ENCODE data around the gene PEX3. TPM values are rescaled to one million over a fixed set of nuclear protein-coding genes. Genes with fewer than 3 reads are reported as not detected.

The PEX3 gene
- total and polyA plus RNA-seq, 8 donors, result 2.8 to 9.6 (median 6.6) TPM

GRCh38 chr6:143510991-143511891 is 60.6 kb downstream of the PEX3 start, which contains the start of gene FUCA2:
TSS of gene FUCA2 (minus strand) at chr6:143511720. CDS start at chr6:143511634, 86 bp downstream.
- Histone ChIP-seq H3K4me3 (peak within 1 kb of the TSS; percentile 46 to 73 (median 66)), H3K27ac (peak within 1 kb of the TSS; percentile 74 to 88 (median 84)), H3K27me3 (no peaks in the 10 kb centered on the region), H3K9me3 (no peaks in the 10 kb centered on the region), H3K36me3 (peaks cover 0 to 8% (median 0%) of the 10 kb centered on the region in 3 donors), H3K4me1 (peaks cover 0 to 19% (median 11%) of the 10 kb centered on the region in 3 donors)
- intact Hi-C loops (cut with DNase I), result no loop called here
- ATAC-seq, result peak; percentile 95 to 97 (median 95)
- FAIRE-seq, result no peak
- DNase-seq, result peak; percentile 87 to 95 (median 92)
- TF ChIP-seq, protein P1, sequence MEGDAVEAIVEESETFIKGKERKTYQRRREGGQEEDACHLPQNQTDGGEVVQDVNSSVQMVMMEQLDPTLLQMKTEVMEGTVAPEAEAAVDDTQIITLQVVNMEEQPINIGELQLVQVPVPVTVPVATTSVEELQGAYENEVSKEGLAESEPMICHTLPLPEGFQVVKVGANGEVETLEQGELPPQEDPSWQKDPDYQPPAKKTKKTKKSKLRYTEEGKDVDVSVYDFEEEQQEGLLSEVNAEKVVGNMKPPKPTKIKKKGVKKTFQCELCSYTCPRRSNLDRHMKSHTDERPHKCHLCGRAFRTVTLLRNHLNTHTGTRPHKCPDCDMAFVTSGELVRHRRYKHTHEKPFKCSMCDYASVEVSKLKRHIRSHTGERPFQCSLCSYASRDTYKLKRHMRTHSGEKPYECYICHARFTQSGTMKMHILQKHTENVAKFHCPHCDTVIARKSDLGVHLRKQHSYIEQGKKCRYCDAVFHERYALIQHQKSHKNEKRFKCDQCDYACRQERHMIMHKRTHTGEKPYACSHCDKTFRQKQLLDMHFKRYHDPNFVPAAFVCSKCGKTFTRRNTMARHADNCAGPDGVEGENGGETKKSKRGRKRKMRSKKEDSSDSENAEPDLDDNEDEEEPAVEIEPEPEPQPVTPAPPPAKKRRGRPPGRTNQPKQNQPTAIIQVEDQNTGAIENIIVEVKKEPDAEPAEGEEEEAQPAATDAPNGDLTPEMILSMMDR (IDR thresholded peaks at IDR 0.05), result no peak
- WGBS, 2 donors, result 2 to 3% methylated on average over 55 to 63 of the region's 63 CpGs

- Histone ChIP-seq H3K4me3 (no peak overlapping the region), H3K27me3 (no peaks in the 10 kb centered on the region), H3K4me1 (peaks cover 0 to 19% (median 11%) of the 10 kb centered on the region in 3 donors), H3K36me3 (no peaks in the 10 kb centered on the region), H3K9me3 (no peaks in the 10 kb centered on the region), H3K27ac (no peak overlapping the region)
- intact Hi-C loops (cut with DNase I), result no loop called here
- DNase-seq, result no peak
- TF ChIP-seq, protein P1 (IDR thresholded peaks at IDR 0.05), result no peak
- FAIRE-seq, result no peak
- ATAC-seq, result no peak
- WGBS, 2 donors, result 83% methylated on average over 4 of the region's 4 CpGs
Measured at GRCh38 chr6:143513410-143513809, 62.8 kb downstream of the PEX3 start.

GRCh38 chr6:143515061-143515760 is 64.6 kb downstream of the PEX3 start:
- DNase-seq (peak in 5 of 6 donors; percentile 35 to 59 (median 58)), ATAC-seq (peak in 2 of 4 donors; percentile 13 to 28), FAIRE-seq (no peak)
- TF ChIP-seq, protein P1 (IDR thresholded peaks at IDR 0.05), result no peak
- Histone ChIP-seq H3K4me1 (peaks cover 0 to 15% (median 4%) of the 10 kb centered on the region in 3 donors), H3K27me3 (no peaks in the 10 kb centered on the region), H3K36me3 (no peaks in the 10 kb centered on the region), H3K4me3 (no peak overlapping the region), H3K9me3 (no peaks in the 10 kb centered on the region), H3K27ac (no peak overlapping the region)
- 44 to 52% methylated on average over 12 of the region's 12 CpGs for WGBS, 2 donors
- intact Hi-C loops (cut with DNase I), result no loop called here

DNA sequence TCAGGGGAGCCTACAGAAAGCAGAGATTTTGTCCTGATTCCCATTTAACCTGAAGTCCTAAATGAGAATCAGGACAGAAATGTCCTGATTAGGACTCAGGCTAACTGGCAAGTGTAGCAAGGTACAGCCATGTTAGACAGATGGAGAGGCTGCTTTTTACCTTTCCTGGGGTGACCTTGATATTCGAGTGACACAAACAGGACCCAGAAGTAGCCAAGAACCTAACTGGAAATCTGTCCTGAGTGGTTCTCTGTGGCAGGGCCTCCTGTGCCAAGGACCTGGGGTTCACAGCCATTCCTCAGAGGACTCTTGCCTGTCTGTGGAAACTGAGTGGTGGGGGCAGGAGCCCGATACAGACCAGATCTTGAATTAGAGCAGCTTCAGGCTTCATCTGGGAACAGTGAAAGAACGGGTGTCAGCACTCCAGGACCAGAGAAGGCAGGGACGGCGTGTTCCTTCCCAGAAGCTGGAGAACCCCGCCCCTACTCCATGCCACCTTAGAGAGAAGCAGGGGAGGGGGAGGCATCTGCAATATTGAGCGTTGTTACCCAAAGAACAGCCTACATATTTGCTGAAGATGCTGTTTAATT is 65.3 kb downstream of the PEX3 start:
- no peak for DNase-seq
- Histone ChIP-seq H3K4me1 (peaks cover 0 to 11% (median 0%) of the 10 kb centered on the region in 3 donors), H3K36me3 (no peaks in the 10 kb centered on the region), H3K9me3 (no peaks in the 10 kb centered on the region), H3K27ac (no peak overlapping the region), H3K4me3 (no peak overlapping the region), H3K27me3 (no peaks in the 10 kb centered on the region)
- 76 to 82% methylated on average over 7 of the region's 7 CpGs for WGBS, 2 donors
- no peak for ATAC-seq
- intact Hi-C loops (cut with DNase I), result no loop called here
- FAIRE-seq, result no peak
- TF ChIP-seq, protein P1 (IDR thresholded peaks at IDR 0.05), result no peak
